Thoracic aorta (tissue), 2 donors: ENCODE measurements around the gene CYRIA. TPM values are rescaled to one million over a fixed set of nuclear protein-coding genes. Genes with fewer than 3 reads are reported as not detected.

ENCODE experiments used
- ATAC-seq: fragments of 150-250 bp; one replicate; pipeline ENCODE4 v1.8.0; 2017; ENCODE audit warnings: low read depth; ENCODE audit not compliant: insufficient number of reproducible peaks, low FRiP score
- DNase-seq: peaks from one replicate; pipeline ENCODE4 v3.0.0-alpha.2; 2020; ENCODE audit warnings: low spot score
- H3K27ac ChIP-seq, 2 donors: fragments of 200-600 bp; sonication (generic); 1 replicate in 1 of 2; 2 replicates in 1 of 2; pipeline ENCODE4 v1.5.1; 2016; ENCODE audit warnings: mild to moderate bottlenecking in 2 of 2, moderate library complexity in 2 of 2
- H3K27me3 ChIP-seq: fragments of 200-600 bp; sonication (generic); replicated peaks from 2 replicates; pipeline ENCODE4 v1.6.0; 2016; ENCODE audit warnings: mild to moderate bottlenecking; ENCODE audit not compliant: insufficient read depth
- H3K36me3 ChIP-seq: fragments of 200-600 bp; sonication (generic); one replicate; pipeline ENCODE4 v1.5.1; 2016
- H3K4me1 ChIP-seq, 2 donors: fragments of 200-600 bp; sonication (generic); 1 replicate in 1 of 2; 2 replicates in 1 of 2; pipeline versions ENCODE4 v1.5.1 to v1.6.0; 2016; ENCODE audit warnings: low read depth in 2 of 2, mild to moderate bottlenecking in 1 of 2; ENCODE audit not compliant: control insufficient read depth in 1 of 2
- H3K4me3 ChIP-seq: fragments of 200-600 bp; sonication (generic); 2 replicates; pipeline ENCODE4 v1.5.1; 2016; ENCODE audit warnings: mild to moderate bottlenecking
- H3K9me3 ChIP-seq: fragments of 200-600 bp; sonication (generic); 2 replicates; pipeline ENCODE4 v1.5.1; 2016
- total RNA-seq, 2 donors: library from RNA; depleted of rRNA; stranded (reverse); fragments of >200 nt; gene quantifications; one replicate each; pipeline versions ENCODE4 v1.1.0 to v1.2.3, GENCODE V29; 2016
- TF ChIP-seq, protein P1 (sequence below): fragments of 200-600 bp; sonication (generic); IDR thresholded peaks from one replicate; pipeline ENCODE4 v1.5.1; 2019; ENCODE audit warnings: antibody characterized with exemption

Gene CYRIA
- total RNA-seq, 2 donors from 2014 or later = 5.6 to 12.5 TPM

GRCh38 chr2:16625759-16626158 lies 39.9 kb downstream of the CYRIA start:
- H3K4me3 ChIP-seq = no peak overlapping the region
- H3K4me1 ChIP-seq = peaks cover 8 to 14% of the 10 kb centered on the region in 2 donors
- no peaks in the 10 kb centered on the region for H3K9me3 ChIP-seq
- DNase-seq = no peak
- TF ChIP-seq, protein P1, sequence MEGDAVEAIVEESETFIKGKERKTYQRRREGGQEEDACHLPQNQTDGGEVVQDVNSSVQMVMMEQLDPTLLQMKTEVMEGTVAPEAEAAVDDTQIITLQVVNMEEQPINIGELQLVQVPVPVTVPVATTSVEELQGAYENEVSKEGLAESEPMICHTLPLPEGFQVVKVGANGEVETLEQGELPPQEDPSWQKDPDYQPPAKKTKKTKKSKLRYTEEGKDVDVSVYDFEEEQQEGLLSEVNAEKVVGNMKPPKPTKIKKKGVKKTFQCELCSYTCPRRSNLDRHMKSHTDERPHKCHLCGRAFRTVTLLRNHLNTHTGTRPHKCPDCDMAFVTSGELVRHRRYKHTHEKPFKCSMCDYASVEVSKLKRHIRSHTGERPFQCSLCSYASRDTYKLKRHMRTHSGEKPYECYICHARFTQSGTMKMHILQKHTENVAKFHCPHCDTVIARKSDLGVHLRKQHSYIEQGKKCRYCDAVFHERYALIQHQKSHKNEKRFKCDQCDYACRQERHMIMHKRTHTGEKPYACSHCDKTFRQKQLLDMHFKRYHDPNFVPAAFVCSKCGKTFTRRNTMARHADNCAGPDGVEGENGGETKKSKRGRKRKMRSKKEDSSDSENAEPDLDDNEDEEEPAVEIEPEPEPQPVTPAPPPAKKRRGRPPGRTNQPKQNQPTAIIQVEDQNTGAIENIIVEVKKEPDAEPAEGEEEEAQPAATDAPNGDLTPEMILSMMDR = no peak
- H3K36me3 ChIP-seq = peaks cover 3% of the 10 kb centered on the region
- ATAC-seq = no peak
- H3K27me3 ChIP-seq = no peaks in the 10 kb centered on the region
- H3K27ac ChIP-seq = peak overlapping the region in 1 of 2 donors; percentile 49

- Histone ChIP-seq H3K4me3 (no peak overlapping the region), H3K36me3 (peaks cover 4% of the 10 kb centered on the region), H3K27me3 (no peaks in the 10 kb centered on the region), H3K27ac (peak overlapping the region in 1 of 2 donors; percentile 49), H3K9me3 (no peaks in the 10 kb centered on the region), H3K4me1 (peaks cover 8 to 14% of the 10 kb centered on the region in 2 donors)
- ATAC-seq = no peak
- TF ChIP-seq, protein P1 = no peak
- no peak for DNase-seq
Measured at GRCh38 chr2:16625201-16625729, 40.4 kb downstream of the CYRIA start.

- peaks cover 8 to 14% of the 10 kb centered on the region in 2 donors for H3K4me1 ChIP-seq
- TF ChIP-seq, protein P1 = no peak
- H3K27ac ChIP-seq = peak overlapping the region in 1 of 2 donors; percentile 49
- H3K9me3 ChIP-seq = no peaks in the 10 kb centered on the region
- peaks cover 10% of the 10 kb centered on the region for H3K36me3 ChIP-seq
- ATAC-seq (no peak), DNase-seq (no peak)
- H3K27me3 ChIP-seq = no peaks in the 10 kb centered on the region
- H3K4me3 ChIP-seq = no peak overlapping the region
Measured at GRCh38 chr2:16624436-16624780, 41.2 kb downstream of the CYRIA start.

- Histone ChIP-seq H3K4me3 (no peak overlapping the region), H3K27me3 (no peaks in the 10 kb centered on the region), H3K9me3 (no peaks in the 10 kb centered on the region), H3K36me3 (peaks cover 10% of the 10 kb centered on the region), H3K27ac (peak overlapping the region in 1 of 2 donors; percentile 49), H3K4me1 (peaks cover 8 to 14% of the 10 kb centered on the region in 2 donors)
- ATAC-seq (no peak), DNase-seq (no peak)
- TF ChIP-seq, protein P1 = no peak
Measured at GRCh38 chr2:16623564-16624435, 41.8 kb downstream of the CYRIA start.

GRCh38 chr2:16623031-16623430 lies 42.6 kb downstream of the CYRIA start:
- TF ChIP-seq, protein P1 = no peak
- Histone ChIP-seq H3K4me1 (peaks cover 8 to 15% of the 10 kb centered on the region in 2 donors), H3K4me3 (no peak overlapping the region), H3K27ac (peak overlapping the region in 1 of 2 donors; percentile 42), H3K36me3 (peaks cover 10% of the 10 kb centered on the region), H3K9me3 (no peaks in the 10 kb centered on the region), H3K27me3 (no peaks in the 10 kb centered on the region)
- ATAC-seq (no peak), DNase-seq (no peak)
